Cardiac muscle cell (in vitro differentiated cells and primary cell): ENCODE data around the gene SLC17A2. TPM values are rescaled to one million over a fixed set of nuclear protein-coding genes. Genes with fewer than 3 reads are reported as not detected.

Source experiments
- DNase-seq, 2 donors: peaks; one replicate each; pipeline versions ENCODE4 v3.0.0 to v3.0.0-alpha.2; 2010 to 2017; ENCODE audit warnings: low read depth in 1 of 2, low spot score in 1 of 2
- H3K27ac ChIP-seq: fragments of 200-600 bp; sonication (generic); 2 replicates; pipeline ENCODE4 v1.5.1; 2016
- H3K27me3 ChIP-seq: fragments of 200-600 bp; sonication (generic); 2 replicates; pipeline ENCODE4 v1.6.0; 2016; ENCODE audit warnings: control low read depth
- H3K36me3 ChIP-seq: fragments of 200-600 bp; sonication (generic); 2 replicates; pipeline ENCODE4 v1.5.1; 2016; ENCODE audit warnings: control low read depth
- H3K4me1 ChIP-seq: fragments of 200-600 bp; sonication (generic); 2 replicates; pipeline ENCODE4 v1.8.1; 2017; ENCODE audit warnings: low read depth, mild to moderate bottlenecking, mixed run types
- H3K4me3 ChIP-seq: fragments of 200-600 bp; sonication (generic); 2 replicates; pipeline ENCODE4 v1.5.1; 2016; ENCODE audit warnings: mild to moderate bottlenecking
- H3K9me3 ChIP-seq: fragments of 200-600 bp; sonication (generic); 2 replicates; pipeline ENCODE4 v1.5.1; 2017; ENCODE audit warnings: low read depth, mild to moderate bottlenecking, control low read depth
- polyA plus RNA-seq: library from polyadenylated mRNA; unstranded; fragments of >200 nt; fragmentation: Nextera tagmentation; extraction: Ambion mirVana; gene quantifications from 2 replicates; pipeline ENCODE4 v1.2.1, GENCODE V29; 2016
- total RNA-seq: library from RNA; depleted of rRNA; stranded (reverse); fragments of >200 nt; gene quantifications from 2 replicates; pipeline ENCODE4 v1.2.3, GENCODE V29; 2016
- TF ChIP-seq, protein P1 (sequence below): IDR thresholded peaks from 2 replicates; pipeline ENCODE4 v1.5.1; 2012; ENCODE audit warnings: low read depth, mild to moderate bottlenecking, low read length

Gene SLC17A2
- total and polyA plus RNA-seq, 2 experiments from 2014 or later: not detected

DNA sequence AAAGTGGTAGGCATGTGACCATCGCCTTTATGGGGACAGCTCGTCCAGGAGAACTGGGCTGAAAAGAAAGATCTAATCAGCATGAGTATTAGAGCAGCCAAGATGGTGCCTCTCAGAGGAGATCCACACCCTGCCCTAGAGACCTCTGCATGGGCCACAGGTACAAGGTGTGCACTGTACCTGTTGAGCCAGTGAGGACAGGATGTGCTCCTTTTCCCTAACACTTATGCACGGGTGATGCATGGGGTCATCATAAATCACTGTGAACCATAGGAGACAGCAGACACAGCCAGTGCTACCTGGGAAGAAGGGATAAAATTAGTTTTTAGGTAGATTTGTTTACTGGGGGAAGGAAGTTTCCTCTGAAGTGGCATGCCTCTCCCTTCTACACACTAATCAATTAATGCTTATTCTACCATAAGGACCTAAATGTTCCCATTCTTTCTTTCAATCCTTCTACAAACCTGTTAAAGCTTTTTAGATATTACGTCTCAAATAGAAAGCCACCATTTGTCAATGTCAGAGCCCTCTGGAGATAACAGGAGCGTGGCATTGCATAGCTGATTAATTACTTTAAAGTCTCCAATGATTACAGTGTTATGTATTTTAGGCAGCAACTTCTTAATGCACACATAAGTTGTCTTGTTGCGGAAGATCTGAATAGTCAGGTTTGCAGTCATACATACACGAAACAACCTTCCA, 13.6 kb downstream of the SLC17A2 start:
- Histone ChIP-seq H3K4me3 (no peak overlapping the region), H3K27me3 (no peaks in the 10 kb centered on the region), H3K9me3 (no peaks in the 10 kb centered on the region), H3K36me3 (no peaks in the 10 kb centered on the region), H3K4me1 (no peaks in the 10 kb centered on the region), H3K27ac (no peak overlapping the region)
- DNase-seq: no peak
- TF ChIP-seq, protein P1, sequence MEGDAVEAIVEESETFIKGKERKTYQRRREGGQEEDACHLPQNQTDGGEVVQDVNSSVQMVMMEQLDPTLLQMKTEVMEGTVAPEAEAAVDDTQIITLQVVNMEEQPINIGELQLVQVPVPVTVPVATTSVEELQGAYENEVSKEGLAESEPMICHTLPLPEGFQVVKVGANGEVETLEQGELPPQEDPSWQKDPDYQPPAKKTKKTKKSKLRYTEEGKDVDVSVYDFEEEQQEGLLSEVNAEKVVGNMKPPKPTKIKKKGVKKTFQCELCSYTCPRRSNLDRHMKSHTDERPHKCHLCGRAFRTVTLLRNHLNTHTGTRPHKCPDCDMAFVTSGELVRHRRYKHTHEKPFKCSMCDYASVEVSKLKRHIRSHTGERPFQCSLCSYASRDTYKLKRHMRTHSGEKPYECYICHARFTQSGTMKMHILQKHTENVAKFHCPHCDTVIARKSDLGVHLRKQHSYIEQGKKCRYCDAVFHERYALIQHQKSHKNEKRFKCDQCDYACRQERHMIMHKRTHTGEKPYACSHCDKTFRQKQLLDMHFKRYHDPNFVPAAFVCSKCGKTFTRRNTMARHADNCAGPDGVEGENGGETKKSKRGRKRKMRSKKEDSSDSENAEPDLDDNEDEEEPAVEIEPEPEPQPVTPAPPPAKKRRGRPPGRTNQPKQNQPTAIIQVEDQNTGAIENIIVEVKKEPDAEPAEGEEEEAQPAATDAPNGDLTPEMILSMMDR: no peak

- no peak for DNase-seq
- TF ChIP-seq, protein P1: no peak
- H3K9me3 ChIP-seq: no peaks in the 10 kb centered on the region
Observed at GRCh38 chr6:25916330-25916729, 14.2 kb downstream of the SLC17A2 start.

DNA sequence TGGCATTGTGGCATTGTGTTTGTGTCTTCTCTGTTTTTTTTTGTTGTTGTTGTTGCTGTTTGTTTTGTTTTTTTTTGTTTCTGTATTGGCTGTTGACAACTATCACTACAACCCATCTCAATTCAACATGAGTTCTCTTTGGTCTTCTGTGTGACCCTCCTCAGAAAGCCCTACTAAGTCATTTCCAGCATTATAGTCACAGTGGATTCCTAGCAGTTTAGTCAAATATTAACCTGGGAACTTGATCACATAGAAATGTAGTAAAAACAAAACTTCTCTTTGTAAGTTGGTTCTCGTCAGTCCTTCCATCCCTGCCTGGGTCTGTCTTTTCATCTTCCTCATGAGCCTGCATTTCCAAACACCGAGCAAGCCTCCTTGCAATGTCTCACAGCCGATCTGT, 16.8 kb downstream of the SLC17A2 start:
- DNase-seq: no peak

More at GRCh38 chr6:25916330-25916729, 14.2 kb downstream of the SLC17A2 start:
- H3K4me1 ChIP-seq: no peaks in the 10 kb centered on the region
- H3K27ac ChIP-seq: no peak overlapping the region
- H3K36me3 ChIP-seq: no peaks in the 10 kb centered on the region
- no peak overlapping the region for H3K4me3 ChIP-seq
- no peaks in the 10 kb centered on the region for H3K27me3 ChIP-seq

DNA sequence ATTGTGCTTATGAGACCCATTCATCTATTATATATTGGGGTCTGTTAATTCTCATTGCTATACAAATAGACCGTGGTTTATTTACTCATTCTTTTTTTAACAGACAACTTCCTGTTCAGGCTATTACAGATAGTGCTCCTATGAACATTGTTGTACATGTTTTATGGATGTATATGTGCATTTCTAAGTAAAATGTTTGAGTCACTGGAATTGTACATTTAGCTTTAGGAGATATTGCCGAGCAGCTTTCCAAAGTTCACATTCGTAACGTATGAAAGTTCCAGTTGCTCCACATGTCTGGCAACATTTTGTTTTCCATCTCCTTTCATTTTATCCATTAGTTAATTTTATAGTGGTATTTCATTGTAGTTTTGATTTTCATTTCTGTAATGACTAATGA, 19.1 kb downstream of the SLC17A2 start:
- TF ChIP-seq, protein P1: no peak
- Histone ChIP-seq H3K9me3 (no peaks in the 10 kb centered on the region), H3K27ac (no peak overlapping the region), H3K4me1 (no peaks in the 10 kb centered on the region), H3K36me3 (no peaks in the 10 kb centered on the region), H3K4me3 (no peak overlapping the region), H3K27me3 (peaks cover 14% of the 10 kb centered on the region)
- no peak for DNase-seq

More for the DNA sequence above, 16.8 kb downstream of the SLC17A2 start:
- TF ChIP-seq, protein P1: no peak
- Histone ChIP-seq H3K4me1 (no peaks in the 10 kb centered on the region), H3K27ac (no peak overlapping the region), H3K27me3 (peaks cover 2% of the 10 kb centered on the region), H3K36me3 (no peaks in the 10 kb centered on the region), H3K4me3 (no peak overlapping the region), H3K9me3 (no peaks in the 10 kb centered on the region)

DNA sequence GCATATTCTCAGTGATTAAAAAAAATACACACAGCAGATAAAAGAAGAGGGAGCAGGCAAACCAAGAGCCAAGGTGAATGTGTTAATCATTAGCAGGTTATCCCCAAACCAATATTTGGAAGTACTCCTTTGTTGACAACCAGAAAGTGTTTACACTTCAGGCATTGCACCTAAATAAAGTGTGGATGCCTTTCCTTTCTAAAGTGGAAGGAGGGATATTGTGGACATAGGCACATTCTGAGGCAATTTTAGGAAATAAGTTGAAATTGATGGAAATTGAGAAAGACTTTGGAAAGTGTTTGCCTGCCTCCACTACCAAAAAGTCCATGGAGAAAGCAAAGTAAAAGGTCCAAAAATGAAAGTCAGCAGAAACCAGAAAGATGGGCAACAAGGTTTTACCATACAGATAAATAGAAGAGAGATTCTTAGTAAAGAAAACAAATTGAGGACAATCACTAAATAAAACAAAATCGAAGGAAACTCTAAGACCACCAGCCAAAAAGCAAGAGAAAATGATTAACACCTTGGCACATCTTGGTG, 22.9 kb downstream of the SLC17A2 start:
- no peak for DNase-seq
- Histone ChIP-seq H3K27ac (no peak overlapping the region), H3K9me3 (no peaks in the 10 kb centered on the region), H3K27me3 (peaks cover 27% of the 10 kb centered on the region), H3K4me1 (no peaks in the 10 kb centered on the region), H3K36me3 (no peaks in the 10 kb centered on the region), H3K4me3 (no peak overlapping the region)
- TF ChIP-seq, protein P1: no peak
